Mucosa of descending colon (tissue), 3 donors: Measurements from ENCODE around the gene HOXC9. TPM values are rescaled to one million over a fixed set of nuclear protein-coding genes. Genes with fewer than 3 reads are reported as not detected.
A peak's percentile ranks its signal among the peaks of the same experiment; 100 is the strongest.

Experiments
- ATAC-seq: fragments of 200-7000 bp; cut with Tn5 transposase; one replicate; pipeline ENCODE4 v1.9.1; 2020; ENCODE audit warnings: mild to moderate bottlenecking, moderate library complexity
- DNase-seq, 3 donors: peaks; one replicate each; pipeline ENCODE4 v3.0.0-alpha.2; 2020
- H3K36me3 ChIP-seq: fragments of 200-600 bp; one replicate; pipeline ENCODE4 v1.8.0; 2021; ENCODE audit warnings: low read depth, mild to moderate bottlenecking
- H3K4me1 ChIP-seq: fragments of 200-600 bp; one replicate; pipeline ENCODE4 v1.8.0; 2021; ENCODE audit warnings: low read depth, mild to moderate bottlenecking
- H3K4me3 ChIP-seq: fragments of 200-600 bp; one replicate; pipeline ENCODE4 v1.8.0; 2021; ENCODE audit warnings: mild to moderate bottlenecking
- H3K9me3 ChIP-seq: fragments of 200-600 bp; one replicate; pipeline ENCODE4 v1.8.0; 2021; ENCODE audit warnings: mild to moderate bottlenecking
- CTCF ChIP-seq: fragments of 200-600 bp; IDR thresholded peaks from one replicate; pipeline ENCODE4 v1.8.0; 2022; ENCODE audit warnings: antibody characterized with exemption, mild to moderate bottlenecking
- intact Hi-C, 2 donors: fragments of 100-400 bp; cut with DNase I in 1 of 2; cut with micrococcal nuclease in 1 of 2; formaldehyde crosslinking; loops; one replicate each; pipeline versions ENCODE4 v1.11.0 to v1.11.1; 2022; cut with DNase I, micrococcal nuclease
- total RNA-seq, 3 donors: library from RNA; stranded (reverse); fragmentation: NEBNext Ultra II Directional in 2 of 3; extraction: Animal tissue kit (Norgen Biotek cat#: 25700) in 2 of 3; gene quantifications; one replicate each; pipeline versions ENCODE4 v1.2.1 to v1.2.4, GENCODE V29; 2021 to 2023
- donor health status: DM: no; HTN: no; CAD: no; lungs with moderate emphysema.
- donor health status: DM: no; HTN: no; CAD: no.
- donor health status: DM: no; HTN: yes; CAD: no.

Gene HOXC9
- total RNA-seq, 3 donors from 2014 or later = not detected

GRCh38 chr12:53995378-53996239 lies 4.4 kb upstream of the HOXC9 start:
- Histone ChIP-seq H3K36me3 (no peaks in the 10 kb centered on the region), H3K4me3 (no peak overlapping the region), H3K4me1 (peaks cover 34% of the 10 kb centered on the region), H3K9me3 (no peaks in the 10 kb centered on the region)
- peak; percentile 13 to 51 (median 33) for DNase-seq
- no peak for TF ChIP-seq CTCF
- intact Hi-C loops = no loop called here
- ATAC-seq = peak; percentile 57

DNA sequence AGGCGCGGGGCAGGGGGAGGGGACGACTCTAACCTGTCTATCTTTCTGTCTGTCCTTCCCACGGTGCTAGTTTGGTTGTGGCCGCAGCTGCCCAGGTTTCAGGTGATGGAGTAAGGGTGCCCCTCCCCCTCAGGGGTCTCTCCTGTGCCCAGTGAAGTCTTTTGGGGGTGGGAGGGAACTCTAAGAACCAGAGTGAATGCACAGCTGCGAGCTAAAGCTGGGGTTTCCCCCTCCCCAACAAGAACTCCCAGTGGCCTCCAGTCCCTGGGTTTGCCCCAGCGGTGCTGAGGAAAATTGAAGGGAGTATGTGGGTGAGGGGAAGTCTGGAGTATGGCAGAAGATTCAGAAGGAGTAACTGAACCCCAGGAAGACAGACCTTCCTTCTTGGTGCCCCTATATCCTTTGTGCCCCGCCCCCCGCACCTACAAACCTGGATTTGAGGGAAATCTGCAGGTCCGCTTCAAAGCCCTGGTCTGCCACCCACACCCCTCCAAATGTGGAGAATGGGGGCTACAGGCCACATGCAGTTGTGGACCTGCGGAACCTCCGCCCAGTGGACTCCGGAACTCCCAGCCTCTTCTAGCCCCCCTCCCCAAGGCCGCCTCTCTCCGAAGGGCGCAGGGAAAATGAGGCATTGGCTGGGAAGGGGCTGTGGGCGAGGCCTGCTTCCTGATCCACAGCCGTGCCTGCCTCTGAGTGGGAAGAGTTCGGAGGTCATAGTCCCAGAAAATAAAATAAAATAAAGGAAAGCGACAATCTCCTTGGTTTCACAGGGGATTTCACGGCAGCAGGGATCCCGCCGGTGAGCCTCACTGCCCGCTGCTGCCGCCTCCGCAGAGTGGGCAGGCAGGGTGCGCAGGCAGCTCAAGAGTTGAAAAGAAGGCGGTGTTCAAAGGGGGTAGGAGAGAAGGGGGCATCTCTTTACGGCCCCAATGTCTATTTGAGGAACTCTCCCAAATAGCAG lies 3.4 kb upstream of the HOXC9 start:
- TF ChIP-seq CTCF = no peak
- ATAC-seq = no peak

DNA sequence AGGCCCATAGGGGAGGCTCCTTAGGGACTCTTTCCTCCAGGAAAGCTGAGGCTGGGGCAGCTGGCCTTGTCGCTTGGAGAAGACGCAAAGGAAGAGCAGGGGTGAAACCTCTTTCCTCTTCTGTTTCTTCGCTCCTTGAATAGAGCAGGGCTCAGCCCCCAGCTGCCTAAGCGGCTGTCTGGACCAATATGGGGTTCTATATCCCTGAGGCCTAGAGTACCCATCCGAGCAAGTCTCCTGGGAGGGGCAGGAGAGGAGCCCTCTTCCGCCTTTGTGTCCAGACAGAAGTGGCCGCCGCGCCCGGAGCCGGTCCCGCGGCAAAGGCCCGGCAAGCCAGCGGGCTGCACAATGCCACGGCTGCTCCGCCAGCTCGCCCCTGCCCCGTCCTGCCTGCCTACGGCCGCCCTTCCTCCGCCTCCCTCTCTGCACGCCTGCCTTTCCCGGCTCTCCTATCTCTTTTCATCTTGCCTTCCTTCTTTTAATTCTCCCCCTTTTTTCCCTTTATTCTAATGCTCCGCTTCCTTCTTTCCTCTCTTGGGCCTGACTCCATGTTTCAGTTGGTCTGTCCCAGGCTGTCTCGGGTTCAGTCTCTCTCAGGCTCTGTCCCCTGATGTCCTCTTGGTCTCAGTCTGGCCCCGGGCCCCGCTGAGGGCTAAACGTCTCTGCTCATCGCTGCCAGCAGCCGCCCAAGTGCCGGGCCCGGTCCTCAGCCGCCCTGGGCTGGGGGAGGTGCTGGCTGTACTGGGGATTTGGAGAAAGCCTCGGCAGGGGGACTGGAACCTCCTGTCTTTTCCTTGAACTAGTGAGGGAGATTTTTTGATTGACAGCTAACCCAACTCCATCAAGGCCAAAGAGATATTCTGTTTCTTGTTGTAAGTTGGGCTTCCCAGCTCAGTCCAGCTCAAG lies 2.5 kb upstream of the HOXC9 start:
- intact Hi-C loops = no loop called here
- peak in 1 of 3 donors; percentile 22 for DNase-seq
- Histone ChIP-seq H3K36me3 (no peaks in the 10 kb centered on the region), H3K4me3 (no peak overlapping the region), H3K4me1 (peaks cover 32% of the 10 kb centered on the region), H3K9me3 (no peaks in the 10 kb centered on the region)
- ATAC-seq = peak; percentile 8
- TF ChIP-seq CTCF = no peak

More for the DNA sequence above, 3.4 kb upstream of the HOXC9 start:
- Histone ChIP-seq H3K9me3 (no peaks in the 10 kb centered on the region), H3K4me3 (no peak overlapping the region), H3K36me3 (no peaks in the 10 kb centered on the region), H3K4me1 (peaks cover 32% of the 10 kb centered on the region)
- intact Hi-C loops = no loop called here
- DNase-seq = no peak

GRCh38 chr12:53998110-53998899 lies 1.7 kb upstream of the HOXC9 start:
- intact Hi-C loops = no loop called here
- no peak for TF ChIP-seq CTCF
- H3K36me3 ChIP-seq = no peaks in the 10 kb centered on the region
- peak in 1 of 3 donors; percentile 8 for DNase-seq
- H3K9me3 ChIP-seq = no peaks in the 10 kb centered on the region
- H3K4me3 ChIP-seq = no peak overlapping the region
- H3K4me1 ChIP-seq = peaks cover 32% of the 10 kb centered on the region
- ATAC-seq = no peak
